GM06990 (cell line): ENCODE results near the gene HS3ST5.

Experiments used
- DNase-seq: peaks from one replicate; pipeline ENCODE4 v3.0.0-alpha.2; 2011; ENCODE audit not compliant: insufficient read length; ENCODE audit errors: extremely low read depth
- H3K27me3 ChIP-seq: replicated peaks from 2 replicates; pipeline ENCODE4 v1.6.0; 2011; ENCODE audit warnings: low read length; ENCODE audit not compliant: control insufficient read depth, insufficient read depth
- H3K36me3 ChIP-seq: 2 replicates; pipeline ENCODE4 v1.5.1; 2011; ENCODE audit warnings: low read length; ENCODE audit not compliant: control insufficient read depth, insufficient read depth
- H3K4me3 ChIP-seq: replicated peaks from 2 replicates; pipeline ENCODE4 v1.5.1; 2011; ENCODE audit warnings: low read depth, mild to moderate bottlenecking, control low read depth, low read length
- CTCF ChIP-seq: IDR thresholded peaks from 2 replicates; pipeline ENCODE4 v1.5.1; 2011; ENCODE audit warnings: low read length, control low read depth, mild to moderate bottlenecking, inconsistent platforms; ENCODE audit not compliant: insufficient read depth, poor library complexity, severe bottlenecking

The HS3ST5 gene

GRCh38 chr6:114138577-114139248, 204.1 kb downstream of the HS3ST5 start:
- Histone ChIP-seq H3K27me3 (no peaks in the 10 kb centered on the region; the same call in 1 of the 2 replicates), H3K4me3 (no peak overlapping the region), H3K36me3 (no peaks in the 10 kb centered on the region)
- no peak for TF ChIP-seq CTCF
- DNase-seq = no peak

GRCh38 chr6:114135363-114135971, 207.4 kb downstream of the HS3ST5 start:
- TF ChIP-seq CTCF = no peak
- no peak overlapping the region for H3K4me3 ChIP-seq
- DNase-seq = no peak
- H3K27me3 ChIP-seq = no peaks in the 10 kb centered on the region; the same call in 1 of the 2 replicates
- no peaks in the 10 kb centered on the region for H3K36me3 ChIP-seq

- H3K36me3 ChIP-seq = no peaks in the 10 kb centered on the region
- no peaks in the 10 kb centered on the region; the same call in 1 of the 2 replicates for H3K27me3 ChIP-seq
- no peak for DNase-seq
- no peak for TF ChIP-seq CTCF
- no peak overlapping the region for H3K4me3 ChIP-seq
Observed at GRCh38 chr6:114133816-114134215, 209.0 kb downstream of the HS3ST5 start.

GRCh38 chr6:114131945-114132344, 210.9 kb downstream of the HS3ST5 start:
- DNase-seq = no peak
- Histone ChIP-seq H3K36me3 (no peaks in the 10 kb centered on the region), H3K27me3 (no peaks in the 10 kb centered on the region), H3K4me3 (no peak overlapping the region)
- no peak for TF ChIP-seq CTCF

- Histone ChIP-seq H3K4me3 (no peak overlapping the region), H3K27me3 (no peaks in the 10 kb centered on the region), H3K36me3 (no peaks in the 10 kb centered on the region)
- DNase-seq = no peak
- TF ChIP-seq CTCF = no peak
Observed at GRCh38 chr6:114125576-114125975, 217.2 kb downstream of the HS3ST5 start.
